NCI-H2196 (cell line): ENCODE data around the gene MDH1B.
"Not testable (repeated sequence)": the region's sequence is repeated elsewhere in the genome, so short reads cannot be mapped to it uniquely, and the experiment has no call there.

Experiments used
- DNase-seq: peaks from one replicate; lab custom pipeline; 2025; ENCODE audit not compliant: unreplicated experiment; lab: John Stamatoyannopoulos, UW

Gene MDH1B

GRCh38 chr2:206774871-206775270 lies 9.7 kb upstream of the MDH1B start:
- no peak for DNase-seq

GRCh38 chr2:206766057-206766930 lies 1.2 kb upstream of the MDH1B start:
- DNase-seq, result no peak

DNA sequence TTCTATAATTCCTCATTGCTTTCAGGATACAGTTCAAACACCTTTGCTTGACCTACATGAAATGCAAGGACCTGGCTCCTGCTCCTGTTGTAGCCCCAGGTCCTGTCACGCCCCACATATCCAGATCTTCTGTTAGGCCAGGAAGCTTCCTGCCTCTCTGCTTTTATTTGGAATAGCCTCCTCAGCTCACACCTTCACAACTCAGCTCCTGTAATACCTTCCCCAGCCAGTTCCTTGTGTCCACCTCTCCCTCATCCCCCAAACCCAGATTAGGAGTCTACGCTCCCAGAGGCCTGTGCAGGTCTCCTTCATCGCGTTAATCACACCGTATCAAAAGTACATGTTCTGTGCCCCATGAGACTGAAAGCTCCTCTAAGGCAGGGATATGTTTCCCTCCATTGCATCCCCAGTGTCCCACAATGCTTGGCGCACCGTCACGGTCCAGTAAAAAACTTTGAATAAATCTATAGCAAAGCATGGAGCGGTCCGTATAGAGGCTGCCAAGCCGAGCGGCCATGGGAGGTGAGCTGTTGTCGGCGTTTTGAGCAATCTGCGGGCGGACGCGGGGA lies 371 bp downstream of the MDH1B start:
- DNase-seq, result no peak

DNA sequence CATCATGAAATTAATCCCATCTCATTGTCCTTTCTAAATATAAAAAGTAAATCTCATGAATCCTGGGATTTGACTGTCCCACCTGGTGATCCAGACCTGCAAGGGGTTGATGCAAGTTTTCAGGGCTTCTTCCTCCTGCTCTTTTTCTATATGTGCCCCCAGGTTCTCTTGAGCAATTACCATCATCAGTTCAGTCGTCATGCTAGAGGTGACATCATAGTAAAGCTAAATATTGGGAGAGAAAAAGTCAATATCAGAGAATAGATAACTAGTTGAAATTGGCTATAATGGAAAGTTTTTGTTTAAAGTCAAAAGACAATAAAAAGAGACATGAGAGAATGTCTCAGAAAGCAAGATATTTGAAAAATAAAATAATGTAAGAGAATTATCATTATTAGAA lies 8.3 kb downstream of the MDH1B start:
- DNase-seq, result no peak

DNA sequence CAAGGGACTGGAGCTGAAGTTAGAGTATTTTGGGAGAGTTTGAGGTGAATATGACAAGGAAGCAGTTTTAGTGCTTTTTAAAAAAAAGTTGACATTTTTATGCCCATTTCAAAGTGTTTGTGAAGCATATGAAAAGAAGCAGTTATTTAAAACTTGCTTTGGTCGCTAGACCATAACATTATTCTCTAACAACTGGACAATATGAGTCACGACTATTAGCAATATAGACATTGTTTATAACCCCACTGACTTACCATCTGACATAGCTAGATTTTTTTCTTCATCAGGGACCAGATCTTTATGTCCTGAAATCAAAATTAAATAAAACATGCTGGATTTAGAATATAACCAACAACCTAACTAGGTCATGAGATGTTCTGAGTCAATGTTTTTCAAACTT lies 24.3 kb downstream of the MDH1B start:
- DNase-seq, result no peak

- no peak for DNase-seq
Observed at GRCh38 chr2:206739271-206739670, 25.9 kb downstream of the MDH1B start.

- no peak for DNase-seq
Observed at GRCh38 chr2:206736935-206737334, 28.2 kb downstream of the MDH1B start.

DNA sequence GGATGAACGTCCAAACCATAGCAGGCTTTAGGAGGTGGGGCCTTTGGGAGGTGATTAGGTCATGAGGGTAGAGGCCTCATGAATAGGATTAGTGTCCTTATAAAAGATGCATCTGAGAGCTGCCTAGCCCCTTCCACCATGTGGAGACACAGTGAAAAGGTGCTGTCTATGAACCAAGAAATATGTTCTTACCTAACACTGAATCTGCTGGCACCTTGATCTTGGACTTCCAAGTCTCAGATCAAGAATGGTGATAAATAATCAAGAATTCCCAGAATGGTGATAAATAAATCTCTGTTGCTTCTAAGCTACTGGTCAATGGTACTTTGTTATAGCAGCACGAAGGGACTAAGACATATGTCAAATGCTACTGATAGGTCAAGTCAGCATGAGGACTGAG lies 31.8 kb downstream of the MDH1B start:
- no peak for DNase-seq

GRCh38 chr2:206728277-206729199 lies 36.6 kb downstream of the MDH1B start:
- no peak for DNase-seq

GRCh38 chr2:206727287-206727686 lies 37.8 kb downstream of the MDH1B start:
- no peak for DNase-seq

GRCh38 chr2:206723288-206723687 lies 41.8 kb downstream of the MDH1B start:
- DNase-seq, result no peak

GRCh38 chr2:206721256-206721920 lies 43.7 kb downstream of the MDH1B start:
- DNase-seq, result no peak

- DNase-seq, result no peak
Observed at GRCh38 chr2:206718296-206718695, 46.8 kb downstream of the MDH1B start, which contains the start of gene DYTN. Gene DYTN, minus strand, starts transcription at chr2:206718396. Its CDS starts 117 bp downstream, at chr2:206718279.

DNA sequence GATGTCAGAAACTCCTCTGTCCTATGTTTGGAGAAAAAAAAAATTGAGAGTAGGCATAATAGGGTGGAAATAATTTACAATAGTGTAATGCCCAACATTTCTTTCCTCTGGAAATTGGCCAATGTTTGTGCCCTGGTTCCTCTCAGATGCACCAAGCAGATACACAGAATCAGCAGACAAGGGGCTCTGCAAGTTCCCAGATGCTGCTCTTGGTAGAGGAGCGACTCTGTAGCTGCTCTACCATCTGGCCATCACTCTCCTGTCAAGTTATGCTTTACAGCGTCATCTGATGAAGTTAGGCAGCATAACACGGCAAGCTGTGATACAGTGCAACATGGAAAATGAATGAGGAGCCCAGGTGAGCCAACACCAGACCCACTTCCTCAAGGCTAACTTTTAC lies 48.5 kb downstream of the MDH1B start:
- DNase-seq, result no peak

GRCh38 chr2:206715183-206715582 lies 49.9 kb downstream of the MDH1B start:
- DNase-seq, result not testable (repeated sequence)

GRCh38 chr2:206713746-206714145 lies 51.4 kb downstream of the MDH1B start:
- no peak for DNase-seq

- DNase-seq, result no peak
Observed at GRCh38 chr2:206708286-206708685, 56.8 kb downstream of the MDH1B start.

DNA sequence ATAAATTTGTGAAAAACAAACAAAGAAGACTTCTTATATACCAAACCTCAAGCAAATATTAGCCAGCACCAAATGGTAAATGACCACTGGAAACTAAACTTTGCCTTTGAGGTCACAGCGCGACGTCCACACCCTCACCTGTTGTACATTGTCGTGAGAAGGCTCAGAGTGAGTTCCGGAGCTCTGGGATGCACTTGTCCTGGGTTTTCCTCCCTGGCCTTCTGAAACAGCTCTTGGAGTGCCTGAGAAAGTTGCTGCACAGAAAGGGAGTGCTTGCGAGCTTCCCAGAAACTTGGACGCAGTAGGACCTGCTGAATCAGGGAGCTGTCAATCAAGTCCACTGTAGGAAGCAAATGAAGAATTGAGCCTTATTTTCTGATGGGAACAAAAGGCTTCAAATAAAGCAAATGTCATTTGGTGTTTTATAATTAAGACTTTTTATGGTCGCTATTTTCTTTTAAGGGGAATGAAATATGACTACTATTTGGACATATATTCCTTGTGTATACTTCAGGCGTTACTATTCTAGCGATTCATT lies 57.9 kb downstream of the MDH1B start:
- no peak for DNase-seq

- no peak for DNase-seq
Observed at GRCh38 chr2:206701952-206702605, 63.0 kb downstream of the MDH1B start.

DNA sequence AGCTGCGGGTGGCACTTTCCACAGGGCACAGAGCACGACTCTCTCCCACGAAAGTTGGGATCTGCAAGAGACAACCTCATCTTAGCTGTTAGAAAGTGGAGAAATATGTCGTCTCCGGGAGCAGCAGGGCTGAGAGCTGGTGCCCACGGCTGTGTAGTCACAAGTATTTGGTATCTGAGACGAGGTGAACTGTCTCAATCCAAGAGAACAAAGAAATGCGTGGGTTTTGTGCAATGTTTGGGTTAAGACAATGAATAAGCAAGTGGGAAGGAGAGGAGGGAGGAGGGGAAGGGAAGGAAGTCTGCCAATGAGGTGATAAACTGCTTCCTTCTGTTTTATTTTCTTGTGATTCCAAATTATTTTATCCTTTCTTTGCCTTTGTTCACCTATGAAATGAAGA lies 65.0 kb downstream of the MDH1B start:
- DNase-seq, result no peak
